CD4-positive, alpha-beta T cell treated with Interleukin-2 at 100 ng/mL for 4 hours (primary cell): ENCODE data around the gene TNF.

ENCODE experiments used
- DNase-seq: peaks from one replicate; pipeline ENCODE4 v3.0.0-alpha.2; 2020; ENCODE audit warnings: low spot score

The TNF gene

GRCh38 chr6:31573239-31574105, 1.9 kb upstream of the TNF start:
- no peak for DNase-seq

- no peak for DNase-seq
These were observed 981 bp upstream of the TNF start for GRCh38 chr6:31574106-31575061.

- no peak for DNase-seq
These were observed 754 bp downstream of the TNF start for GRCh38 chr6:31575952-31576685.

- DNase-seq, result peak; percentile 43
These were observed 1.7 kb downstream of the TNF start for GRCh38 chr6:31576897-31577578.

- DNase-seq, result no peak
These were observed 2.2 kb downstream of the TNF start for GRCh38 chr6:31577579-31577966.

- DNase-seq, result no peak
These were observed 3.1 kb downstream of the TNF start for GRCh38 chr6:31578184-31579118.

- DNase-seq, result no peak
These were observed 3.7 kb downstream of the TNF start for GRCh38 chr6:31579119-31579505.

- DNase-seq, result no peak
These were observed 4.4 kb downstream of the TNF start for GRCh38 chr6:31579546-31580437.

- no peak for DNase-seq
These were observed 5.0 kb downstream of the TNF start for GRCh38 chr6:31580438-31580740.

- DNase-seq, result peak; percentile 91
These were observed 5.6 kb downstream of the TNF start for GRCh38 chr6:31580807-31581433.

GRCh38 chr6:31581434-31582229, 6.3 kb downstream of the TNF start:
- DNase-seq, result no peak

GRCh38 chr6:31582230-31582643, 6.9 kb downstream of the TNF start, which contains the start of gene LTB:
Gene LTB, minus strand, starts transcription at chr6:31582424. Its CDS starts 7 bp downstream, at chr6:31582417.
- peak; percentile 88 for DNase-seq

GRCh38 chr6:31585491-31585890, 10.1 kb downstream of the TNF start:
- DNase-seq, result peak; percentile 70

- no peak for DNase-seq
These were observed 10.6 kb downstream of the TNF start, which contains the start of gene LST1 for GRCh38 chr6:31586008-31586407. Gene LST1, plus strand, starts transcription at chr6:31586277. Its CDS starts 1,023 bp downstream, at chr6:31587300.

- no peak for DNase-seq
These were observed 11.4 kb downstream of the TNF start for GRCh38 chr6:31586599-31587281.

- DNase-seq, result no peak
These were observed 12.7 kb downstream of the TNF start for GRCh38 chr6:31587791-31588777.
